HepG2 (cell line): ENCODE results near the gene HYAL1. TPM values are rescaled to one million over a fixed set of nuclear protein-coding genes. Genes with fewer than 3 reads are reported as not detected.

ENCODE experiments used
- ELK4 ChIP-seq: sonication (generic); formaldehyde crosslinking; IDR thresholded peaks from 2 replicates; pipeline ENCODE4 v1.9.0; 2021; ENCODE audit warnings: missing genetic modification reagents, borderline replicate concordance
- FLYWCH1 ChIP-seq: sonication (generic); formaldehyde crosslinking; IDR thresholded peaks from 2 replicates; pipeline ENCODE4 v1.8.1; 2023; ENCODE audit warnings: mild to moderate bottlenecking, missing genetic modification reagents
- KIAA2018 ChIP-seq: sonication (generic); formaldehyde crosslinking; IDR thresholded peaks from 2 replicates; pipeline ENCODE4 v1.5.0; 2020; ENCODE audit warnings: mild to moderate bottlenecking, missing genetic modification reagents, borderline replicate concordance
- KLF9 ChIP-seq: IDR thresholded peaks from 2 replicates; pipeline ENCODE4 v1.6.1; 2016; ENCODE audit warnings: low read depth
- ONECUT2 ChIP-seq: sonication (generic); formaldehyde crosslinking; IDR thresholded peaks from 2 replicates; pipeline ENCODE4 v1.4.0; 2020; ENCODE audit warnings: missing genetic modification reagents
- PBX3 ChIP-seq: sonication (generic); formaldehyde crosslinking; IDR thresholded peaks from 2 replicates; pipeline ENCODE4 v1.8.1; 2023; ENCODE audit warnings: missing genetic modification reagents, inconsistent platforms, borderline replicate concordance
- RBM39 ChIP-seq: fragments of 200-400 bp; formaldehyde crosslinking; IDR thresholded peaks from one replicate; pipeline ENCODE4 v1.6.1; 2018; ENCODE audit warnings: antibody characterized with exemption, mild to moderate bottlenecking, low read depth, low read length; ENCODE audit not compliant: poor library complexity, severe bottlenecking
- RORA ChIP-seq: sonication (generic); formaldehyde crosslinking; IDR thresholded peaks from 2 replicates; pipeline ENCODE4 v1.5.0; 2020; ENCODE audit warnings: mild to moderate bottlenecking, missing genetic modification reagents, moderate library complexity
- SNAI1 ChIP-seq: sonication (generic); formaldehyde crosslinking; IDR thresholded peaks from 2 replicates; pipeline ENCODE4 v1.5.0; 2020; ENCODE audit warnings: mild to moderate bottlenecking, missing genetic modification reagents, borderline replicate concordance
- TARDBP ChIP-seq: sonication (generic); formaldehyde crosslinking; IDR thresholded peaks from 2 replicates; pipeline ENCODE4 v1.8.0; 2022; ENCODE audit warnings: mild to moderate bottlenecking, missing genetic modification reagents
- ZNF33A ChIP-seq: sonication (generic); formaldehyde crosslinking; IDR thresholded peaks from 2 replicates; pipeline ENCODE4 v1.5.1; 2020; ENCODE audit warnings: missing genetic modification reagents, mild to moderate bottlenecking, moderate library complexity, borderline replicate concordance
- ZNF501 ChIP-seq: sonication (generic); formaldehyde crosslinking; IDR thresholded peaks from 2 replicates; pipeline ENCODE4 v1.5.1; 2020; ENCODE audit warnings: mild to moderate bottlenecking, moderate library complexity, missing genetic modification reagents
- ZNF724P ChIP-seq: sonication (generic); formaldehyde crosslinking; IDR thresholded peaks from 2 replicates; pipeline ENCODE4 v1.8.0; 2022; ENCODE audit warnings: missing genetic modification reagents, borderline replicate concordance
- polyA plus RNA-seq, 8 experiments: library from polyadenylated mRNA; depleted of rRNA in 3 of 8; stranded (reverse) in 7 of 8; unstranded in 1 of 8; fragments of >200 nt; fragmentation: Illumina TruSeq in 4 of 8; extraction: Trizol in 4 of 8; gene quantifications; 2 replicates each; pipeline versions ENCODE4 v1.2.1 to v1.2.3, GENCODE V29; 2011 to 2016; ENCODE audit warnings: low read depth in 4 of 8, missing spikeins in 1 of 8, mixed read lengths in 1 of 8; ENCODE audit not compliant: insufficient read depth in 1 of 8
- total RNA-seq, 5 experiments: library from RNA; depleted of rRNA; stranded (reverse); fragments of >200 nt; fragmentation: Illumina TruSeq; extraction: Trizol; gene quantifications; 2 replicates each; pipeline ENCODE4 v1.2.3, GENCODE V29; 2016; ENCODE audit warnings: low read depth in 1 of 5
- TF ChIP-seq, protein P1 (sequence below): IDR thresholded peaks from 2 replicates; pipeline ENCODE4 v1.6.1; 2012; ENCODE audit warnings: low read length, improper control_type of control experiment

HYAL1 gene
- total and polyA plus RNA-seq, 2 of the 13 experiments (the other 11 are each of a cell fraction or from before 2014, with no cell fraction given), result 76.5 to 193 TPM

GRCh38 chr3:50350527-50351322 is 47.4 kb upstream of the HYAL1 start, which contains the start of the genes CYB561D2 and NPRL2 (continued):
- no peak for TF ChIP-seq PBX3 (CRISPR knock-in tag)
- TF ChIP-seq SNAI1 (CRISPR knock-in tag), result peak; percentile 88; the same call in 1 of the 2 replicates
- TF ChIP-seq KLF9, result peak; percentile 82; the same call in 1 of the 2 replicates
- TF ChIP-seq ZNF724P (CRISPR knock-in tag), result peak; percentile 94
- no peak for TF ChIP-seq RORA
- TF ChIP-seq RBM39, result peak; percentile 92
- peak; percentile 90; the same call in 1 of the 2 replicates for TF ChIP-seq FLYWCH1
- TF ChIP-seq, protein P1, sequence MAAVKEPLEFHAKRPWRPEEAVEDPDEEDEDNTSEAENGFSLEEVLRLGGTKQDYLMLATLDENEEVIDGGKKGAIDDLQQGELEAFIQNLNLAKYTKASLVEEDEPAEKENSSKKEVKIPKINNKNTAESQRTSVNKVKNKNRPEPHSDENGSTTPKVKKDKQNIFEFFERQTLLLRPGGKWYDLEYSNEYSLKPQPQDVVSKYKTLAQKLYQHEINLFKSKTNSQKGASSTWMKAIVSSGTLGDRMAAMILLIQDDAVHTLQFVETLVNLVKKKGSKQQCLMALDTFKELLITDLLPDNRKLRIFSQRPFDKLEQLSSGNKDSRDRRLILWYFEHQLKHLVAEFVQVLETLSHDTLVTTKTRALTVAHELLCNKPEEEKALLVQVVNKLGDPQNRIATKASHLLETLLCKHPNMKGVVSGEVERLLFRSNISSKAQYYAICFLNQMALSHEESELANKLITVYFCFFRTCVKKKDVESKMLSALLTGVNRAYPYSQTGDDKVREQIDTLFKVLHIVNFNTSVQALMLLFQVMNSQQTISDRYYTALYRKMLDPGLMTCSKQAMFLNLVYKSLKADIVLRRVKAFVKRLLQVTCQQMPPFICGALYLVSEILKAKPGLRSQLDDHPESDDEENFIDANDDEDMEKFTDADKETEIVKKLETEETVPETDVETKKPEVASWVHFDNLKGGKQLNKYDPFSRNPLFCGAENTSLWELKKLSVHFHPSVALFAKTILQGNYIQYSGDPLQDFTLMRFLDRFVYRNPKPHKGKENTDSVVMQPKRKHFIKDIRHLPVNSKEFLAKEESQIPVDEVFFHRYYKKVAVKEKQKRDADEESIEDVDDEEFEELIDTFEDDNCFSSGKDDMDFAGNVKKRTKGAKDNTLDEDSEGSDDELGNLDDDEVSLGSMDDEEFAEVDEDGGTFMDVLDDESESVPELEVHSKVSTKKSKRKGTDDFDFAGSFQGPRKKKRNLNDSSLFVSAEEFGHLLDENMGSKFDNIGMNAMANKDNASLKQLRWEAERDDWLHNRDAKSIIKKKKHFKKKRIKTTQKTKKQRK, result no peak
- TF ChIP-seq ZNF33A (CRISPR knock-in tag), result no peak
- no peak for TF ChIP-seq ONECUT2 (CRISPR knock-in tag)
- peak; percentile 23 for TF ChIP-seq TARDBP (CRISPR knock-in tag)
- no peak for TF ChIP-seq ELK4 (CRISPR knock-in tag)
- TF ChIP-seq KIAA2018 (CRISPR knock-in tag), result 0 out of 2 replicates have a peak, but pooled peaks have one; percentile 39
- peak; percentile 98 for TF ChIP-seq ZNF501 (CRISPR knock-in tag)
